Measurements from ENCODE around the gene HRH1. TPM values are rescaled to one million over a fixed set of nuclear protein-coding genes. Genes with fewer than 3 reads are reported as not detected.

Gene HRH1
- total RNA-seq, 1 donor, result 20.6 TPM

DNA sequence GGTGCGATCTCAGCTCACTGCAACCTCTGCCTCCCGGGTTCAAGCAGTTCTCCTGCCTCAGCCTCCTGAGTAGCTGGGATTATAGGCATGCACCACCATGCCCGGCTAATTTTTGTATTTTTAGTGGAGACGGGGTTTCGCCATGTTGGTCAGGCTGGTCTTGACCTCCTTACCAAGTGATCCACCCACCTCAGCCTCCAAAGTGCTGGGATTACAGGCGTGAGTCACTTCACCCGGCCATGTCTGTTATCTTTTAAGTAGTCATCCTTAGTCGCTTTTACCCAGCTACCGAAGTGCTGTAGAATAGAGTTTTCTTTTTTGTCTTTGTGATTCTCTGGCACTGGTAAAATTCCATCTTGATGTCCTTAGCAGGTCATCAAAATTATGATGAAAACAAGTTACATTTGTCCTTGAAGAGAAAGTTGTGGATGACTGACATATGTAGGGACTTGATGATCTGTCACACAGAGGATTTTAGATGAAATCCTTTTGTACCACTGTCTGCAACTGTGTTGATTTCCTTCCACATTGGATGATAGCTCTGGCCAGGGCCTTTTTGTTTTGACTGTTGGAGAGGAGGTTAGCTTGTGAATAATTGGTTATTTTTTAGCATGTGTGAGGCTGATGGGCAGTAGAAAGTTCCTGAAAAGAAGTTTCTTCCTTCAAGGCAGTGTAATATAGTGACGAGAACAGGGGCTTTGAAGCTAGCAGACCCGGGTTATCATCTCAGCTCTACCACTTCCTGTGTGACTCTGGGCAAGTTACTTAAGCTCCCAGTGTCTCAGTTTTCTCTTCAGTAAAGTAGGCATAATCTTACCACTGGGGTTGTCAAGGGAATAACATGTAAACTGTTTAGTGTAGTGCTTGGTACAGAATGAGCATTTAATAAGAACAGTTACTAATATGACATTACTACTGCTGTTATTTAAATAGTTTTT, 136.7 kb downstream of the HRH1 start:
- TF ChIP-seq, protein P1, sequence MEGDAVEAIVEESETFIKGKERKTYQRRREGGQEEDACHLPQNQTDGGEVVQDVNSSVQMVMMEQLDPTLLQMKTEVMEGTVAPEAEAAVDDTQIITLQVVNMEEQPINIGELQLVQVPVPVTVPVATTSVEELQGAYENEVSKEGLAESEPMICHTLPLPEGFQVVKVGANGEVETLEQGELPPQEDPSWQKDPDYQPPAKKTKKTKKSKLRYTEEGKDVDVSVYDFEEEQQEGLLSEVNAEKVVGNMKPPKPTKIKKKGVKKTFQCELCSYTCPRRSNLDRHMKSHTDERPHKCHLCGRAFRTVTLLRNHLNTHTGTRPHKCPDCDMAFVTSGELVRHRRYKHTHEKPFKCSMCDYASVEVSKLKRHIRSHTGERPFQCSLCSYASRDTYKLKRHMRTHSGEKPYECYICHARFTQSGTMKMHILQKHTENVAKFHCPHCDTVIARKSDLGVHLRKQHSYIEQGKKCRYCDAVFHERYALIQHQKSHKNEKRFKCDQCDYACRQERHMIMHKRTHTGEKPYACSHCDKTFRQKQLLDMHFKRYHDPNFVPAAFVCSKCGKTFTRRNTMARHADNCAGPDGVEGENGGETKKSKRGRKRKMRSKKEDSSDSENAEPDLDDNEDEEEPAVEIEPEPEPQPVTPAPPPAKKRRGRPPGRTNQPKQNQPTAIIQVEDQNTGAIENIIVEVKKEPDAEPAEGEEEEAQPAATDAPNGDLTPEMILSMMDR (IDR thresholded peaks at IDR 0.05; ENCODE audit: insufficient read depth, low read length), result no peak
- H3K4me3 ChIP-seq (ENCODE audit: low read depth, low read length), result no peak overlapping the region
- peak; percentile 58 for DNase-seq (ENCODE audit: low read depth)

DNA sequence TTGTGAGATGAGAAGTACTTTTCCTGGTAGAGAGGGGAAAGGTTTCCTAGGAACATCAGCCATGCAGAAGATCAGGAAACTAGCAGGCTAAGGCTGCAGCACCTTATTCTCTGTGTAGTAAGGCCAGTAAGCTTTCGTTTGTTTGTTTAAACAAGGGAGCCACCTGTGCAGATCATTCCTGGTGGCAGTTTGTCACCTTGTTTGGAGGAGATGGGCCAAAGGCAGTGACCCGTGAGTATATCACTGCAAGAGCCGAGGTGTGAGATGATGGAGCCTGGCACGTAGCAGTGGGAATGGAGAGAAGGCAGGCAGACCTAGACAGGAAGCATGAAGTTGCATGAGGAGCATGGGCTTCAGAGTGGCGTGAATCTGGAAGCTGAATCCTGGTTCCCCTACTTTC, 137.5 kb downstream of the HRH1 start:
- no peak overlapping the region for H3K4me3 ChIP-seq (ENCODE audit: low read depth, low read length)
- TF ChIP-seq, protein P1 (IDR thresholded peaks at IDR 0.05; ENCODE audit: insufficient read depth, low read length), result no peak
- DNase-seq (ENCODE audit: low read depth), result no peak

DNA sequence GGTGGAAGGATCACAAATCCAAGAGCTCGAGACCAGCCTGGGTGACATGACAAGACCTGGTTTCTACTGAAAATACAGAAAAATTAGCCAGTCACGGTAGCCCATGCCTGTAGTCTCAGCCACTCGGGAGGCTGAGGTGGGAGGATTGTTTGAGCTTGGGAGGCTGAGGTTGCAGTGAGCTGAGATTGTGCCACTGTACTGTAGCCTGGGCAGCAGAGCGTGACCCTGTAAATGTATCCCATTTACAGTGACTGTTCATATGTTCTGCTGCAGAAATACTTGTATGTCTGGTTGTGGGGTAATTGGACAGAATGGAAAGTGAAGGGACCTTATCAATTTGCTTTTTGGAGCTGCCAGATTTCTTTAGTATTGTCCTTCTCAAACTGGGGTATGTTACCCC, 142.8 kb downstream of the HRH1 start:
- DNase-seq (ENCODE audit: low read depth), result no peak
- H3K4me3 ChIP-seq (ENCODE audit: low read depth, low read length), result no peak overlapping the region
- TF ChIP-seq, protein P1 (IDR thresholded peaks at IDR 0.05; ENCODE audit: insufficient read depth, low read length), result no peak

DNA sequence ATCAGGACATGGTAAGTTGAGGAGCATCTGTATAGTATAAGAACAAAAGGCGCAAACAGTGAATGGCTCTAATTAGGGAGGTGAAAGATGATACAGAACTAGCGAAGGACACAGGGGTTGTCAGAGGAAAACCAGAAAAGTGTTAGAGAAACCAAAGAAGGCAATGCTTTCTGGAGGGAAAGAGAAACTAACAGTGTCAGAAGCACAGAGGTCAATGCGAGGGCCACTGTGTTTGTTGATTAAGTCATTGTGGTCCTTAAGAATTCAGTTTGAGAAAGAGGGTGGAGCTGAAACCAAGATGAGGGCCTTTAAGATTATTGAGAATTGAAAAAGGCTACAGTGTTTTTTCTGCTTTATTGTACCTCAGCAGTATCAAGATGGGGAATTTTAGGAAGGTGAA, 146.7 kb downstream of the HRH1 start:
- TF ChIP-seq, protein P1 (IDR thresholded peaks at IDR 0.05; ENCODE audit: insufficient read depth, low read length), result no peak
- no peak overlapping the region for H3K4me3 ChIP-seq (ENCODE audit: low read depth, low read length)
- no peak for DNase-seq (ENCODE audit: low read depth)

DNA sequence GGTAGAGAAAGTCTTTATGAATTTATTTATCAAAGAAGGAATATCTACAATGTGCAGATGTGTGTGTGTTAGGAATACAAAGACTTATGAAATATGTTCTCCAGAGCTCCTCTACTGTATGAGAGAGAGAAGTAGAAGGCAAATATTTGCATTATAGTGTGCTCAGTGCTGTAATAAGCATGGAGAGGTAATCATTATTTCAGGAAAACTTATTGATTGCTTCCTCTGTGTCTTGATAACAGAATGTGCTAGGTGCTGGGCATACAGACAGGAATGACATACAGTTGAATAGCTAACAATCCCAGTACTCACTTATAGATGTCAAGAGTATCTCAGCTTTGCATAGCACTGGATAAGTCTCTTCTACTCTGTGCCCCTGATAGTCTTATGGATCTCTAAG, 148.2 kb downstream of the HRH1 start:
- no peak for DNase-seq (ENCODE audit: low read depth)
- TF ChIP-seq, protein P1 (IDR thresholded peaks at IDR 0.05; ENCODE audit: insufficient read depth, low read length), result no peak
- no peak overlapping the region for H3K4me3 ChIP-seq (ENCODE audit: low read depth, low read length)

DNA sequence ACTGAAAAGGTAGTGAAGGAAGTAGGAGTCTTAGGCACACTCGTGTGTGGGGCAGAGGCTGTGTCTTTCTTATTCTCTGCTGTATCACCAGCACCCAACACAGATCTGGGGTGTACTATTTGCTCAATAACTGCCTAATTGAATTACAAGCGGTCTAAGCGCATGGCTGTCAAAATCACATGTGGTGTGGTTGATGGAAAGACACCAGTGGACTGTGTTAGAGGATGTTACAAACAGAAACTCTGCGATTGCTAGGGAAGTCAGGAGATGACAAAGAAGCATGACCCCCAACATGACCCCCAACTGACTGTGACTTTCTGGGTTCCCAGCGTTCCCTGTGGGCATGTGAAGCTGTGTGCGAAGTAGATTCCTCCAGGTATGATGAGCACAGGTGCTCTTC, 149.9 kb downstream of the HRH1 start:
- no peak for DNase-seq (ENCODE audit: low read depth)
- TF ChIP-seq, protein P1 (IDR thresholded peaks at IDR 0.05; ENCODE audit: insufficient read depth, low read length), result no peak
- H3K4me3 ChIP-seq (ENCODE audit: low read depth, low read length), result no peak overlapping the region

All from fibroblast of the aortic adventitia (primary cell).